HG02798 (cell line): ENCODE measurements around the gene DOK5.

Experiments
- ATAC-seq: cut with Tn5 transposase; IDR thresholded peaks from one replicate; pipeline ENCODE4 v1.9.1; 2021; ENCODE audit warnings: mild to moderate bottlenecking; ENCODE audit not compliant: unreplicated experiment, poor library complexity

DOK5 gene

DNA sequence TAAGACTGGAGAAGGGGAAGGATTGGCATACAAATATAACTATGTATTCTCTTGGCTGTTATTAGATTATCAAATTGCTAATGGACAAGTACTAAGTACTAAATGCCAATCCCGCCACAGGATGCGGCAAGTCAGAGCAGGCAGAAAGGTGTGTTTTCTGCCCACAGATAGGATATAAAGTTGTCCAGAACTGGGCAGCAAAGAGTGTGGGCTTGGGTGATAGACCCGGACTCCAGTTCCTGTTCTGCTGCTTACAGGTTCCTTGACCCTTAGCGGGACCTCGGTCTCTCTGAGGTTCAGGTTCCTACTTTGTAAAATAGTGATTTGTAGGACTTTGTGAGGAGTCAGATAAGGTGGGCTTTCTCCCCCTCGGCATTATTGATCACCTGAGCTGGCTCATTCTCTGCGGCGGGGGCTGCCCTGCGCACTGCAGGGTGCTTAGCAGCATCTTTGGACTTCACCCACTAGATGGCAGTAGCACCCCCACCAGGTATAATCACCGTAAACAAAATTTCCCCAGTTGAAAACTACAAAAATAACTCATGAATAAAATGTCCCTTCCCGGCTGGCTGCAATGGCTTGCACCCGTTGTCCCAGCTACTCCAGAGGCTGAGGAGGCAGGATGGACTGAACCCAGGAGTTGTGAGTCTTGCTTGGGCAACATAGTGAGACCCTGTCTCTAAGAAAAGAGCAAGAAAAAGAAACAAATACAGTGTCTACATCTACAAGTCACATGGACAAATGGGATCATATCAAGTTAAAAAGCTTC, 193.1 kb downstream of the DOK5 start:
- peak; percentile 71 for ATAC-seq

DNA sequence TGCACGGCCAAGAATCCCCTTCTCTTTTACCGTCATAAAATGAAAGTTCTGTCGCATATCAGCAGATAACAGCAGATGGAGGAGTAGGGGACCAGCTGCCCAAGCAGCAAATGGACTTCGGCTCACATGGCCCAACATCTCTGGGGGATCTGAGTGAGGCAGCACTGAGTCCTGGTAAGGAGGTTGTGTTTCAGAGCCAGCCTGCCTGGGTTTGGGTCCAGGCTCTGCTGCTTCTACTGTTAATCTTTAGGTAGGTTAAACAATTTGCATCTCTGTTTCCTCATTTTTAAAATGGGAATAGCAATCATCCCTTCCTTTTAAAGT, 193.6 kb downstream of the DOK5 start:
- no peak for ATAC-seq

DNA sequence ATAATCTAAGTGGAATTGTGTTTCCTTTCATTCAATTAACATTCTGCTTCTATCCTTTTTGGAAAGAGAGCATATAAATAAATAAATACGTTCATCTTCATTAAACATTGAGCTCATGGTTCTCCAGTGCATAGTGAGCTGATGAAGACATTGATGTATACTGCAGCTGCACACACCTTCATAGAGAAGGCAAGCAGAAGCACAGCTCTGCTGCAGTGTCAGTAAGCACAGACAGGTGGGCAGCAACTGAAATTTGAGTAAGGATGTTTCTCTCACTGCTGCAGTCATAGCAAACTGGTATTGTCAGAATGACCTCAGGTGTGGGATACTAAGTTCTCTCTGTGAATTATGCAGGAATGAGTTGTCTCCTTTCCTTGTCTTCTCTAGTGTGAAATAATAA, 202.9 kb downstream of the DOK5 start:
- ATAC-seq = no peak

DNA sequence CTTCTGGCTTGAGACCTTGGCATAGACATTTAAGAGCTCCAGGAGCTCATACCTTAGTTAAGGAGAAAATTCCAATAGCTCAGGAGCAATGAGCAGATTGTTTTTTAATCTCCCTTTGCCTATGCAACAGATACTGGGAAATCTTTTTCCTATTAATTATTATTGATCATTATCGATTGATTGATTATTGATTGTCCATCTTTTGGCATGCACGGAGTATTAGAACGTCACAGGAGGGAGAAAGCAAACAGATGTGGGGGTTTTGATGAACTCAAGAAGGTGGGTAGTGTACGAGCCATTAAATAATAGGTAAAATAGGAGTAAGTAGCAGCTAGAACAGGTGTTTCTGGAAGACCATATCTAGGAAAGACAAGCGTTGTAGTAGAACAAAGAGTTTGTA, 205.0 kb downstream of the DOK5 start:
- no peak for ATAC-seq

DNA sequence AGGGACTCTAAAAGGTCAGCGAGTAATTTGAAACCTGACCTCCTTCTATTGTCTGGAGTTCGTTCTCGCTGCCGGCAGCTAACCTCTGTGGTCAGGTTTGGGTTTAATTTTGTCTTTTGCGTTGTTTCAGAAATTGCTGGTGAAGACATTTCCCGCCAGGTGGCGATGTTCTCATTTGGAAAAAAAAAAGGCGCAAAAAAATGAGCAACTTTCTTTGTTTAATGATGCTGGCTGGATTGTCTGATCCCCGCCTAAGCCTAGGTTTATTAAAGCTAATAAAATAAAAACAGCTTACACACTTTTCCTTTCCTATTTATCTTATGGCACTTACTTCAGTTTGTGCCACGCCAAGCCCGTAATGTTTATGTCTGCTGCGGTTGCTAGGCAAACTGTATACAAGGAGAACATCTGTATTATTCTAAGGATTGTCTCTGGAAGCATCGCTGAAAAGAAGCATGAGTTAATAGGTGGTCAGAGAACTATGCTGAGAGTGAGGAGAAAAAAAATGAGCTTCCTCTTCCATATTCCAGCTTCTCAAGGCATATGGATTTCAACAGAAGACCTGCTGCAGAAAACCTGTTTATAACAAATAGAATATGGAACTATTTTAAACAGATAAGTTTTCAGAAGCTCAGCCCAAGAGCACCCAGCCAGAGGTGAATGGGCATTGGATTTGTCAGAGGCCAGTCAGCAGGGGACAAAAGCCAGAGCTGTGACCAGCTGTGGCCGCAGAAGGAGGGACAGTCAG, 205.7 kb downstream of the DOK5 start:
- no peak for ATAC-seq

DNA sequence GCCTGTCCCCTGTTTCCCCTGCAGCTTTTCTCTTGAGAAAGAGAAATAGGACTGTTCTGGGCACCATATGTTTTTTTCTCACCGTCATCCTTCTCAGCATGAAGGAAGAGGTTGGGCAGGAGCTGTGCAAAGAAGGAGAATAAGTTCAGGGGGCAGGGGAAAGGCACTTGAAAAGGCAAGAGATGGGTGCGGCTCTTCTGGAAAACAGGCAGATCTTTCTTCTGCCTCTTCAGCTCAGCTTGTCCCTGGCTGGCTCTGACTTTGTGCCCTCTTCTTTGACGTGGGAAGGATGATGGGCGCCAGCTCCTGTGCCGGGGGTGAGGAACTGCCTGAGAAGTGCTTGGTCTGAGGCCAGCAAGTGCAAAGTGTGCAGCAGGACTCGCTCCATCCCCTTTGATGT, 206.5 kb downstream of the DOK5 start:
- ATAC-seq = no peak

DNA sequence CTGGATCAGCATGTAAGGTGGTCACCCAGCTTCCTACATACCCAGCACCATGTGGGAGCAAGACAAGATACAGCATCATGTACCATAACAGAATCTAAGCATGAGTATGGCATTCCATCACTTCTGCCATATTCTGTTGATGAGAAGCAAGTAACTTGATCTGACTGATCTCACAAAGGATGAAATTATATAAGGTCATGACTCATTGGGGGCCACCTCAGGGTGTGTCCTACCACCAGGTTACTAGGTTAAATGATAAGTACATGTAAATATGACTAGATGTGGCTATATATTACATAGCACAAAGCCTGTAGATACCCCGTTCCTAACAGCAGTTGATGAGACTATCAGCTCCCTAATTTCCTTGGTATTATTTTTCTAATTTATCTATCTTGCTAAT, 213.1 kb downstream of the DOK5 start:
- no peak for ATAC-seq

DNA sequence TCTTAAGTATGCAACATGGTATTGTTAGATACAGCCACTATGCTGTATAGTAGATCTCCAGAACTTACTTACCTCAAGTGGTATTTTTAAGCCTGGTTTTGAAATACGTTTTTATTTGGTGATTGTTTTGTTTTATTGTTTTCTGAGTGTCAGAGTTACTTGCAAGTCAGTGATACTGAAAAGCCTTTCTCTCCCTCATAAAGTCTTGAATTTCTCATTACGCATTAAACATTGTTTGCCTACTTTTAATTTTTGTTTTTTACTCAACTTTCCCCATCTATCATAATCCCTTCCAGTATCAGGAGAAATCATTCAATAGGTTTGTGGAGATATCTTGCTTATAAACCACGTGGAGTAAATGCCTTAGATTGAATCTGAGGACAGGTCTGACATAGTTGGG, 214.9 kb downstream of the DOK5 start:
- no peak for ATAC-seq

DNA sequence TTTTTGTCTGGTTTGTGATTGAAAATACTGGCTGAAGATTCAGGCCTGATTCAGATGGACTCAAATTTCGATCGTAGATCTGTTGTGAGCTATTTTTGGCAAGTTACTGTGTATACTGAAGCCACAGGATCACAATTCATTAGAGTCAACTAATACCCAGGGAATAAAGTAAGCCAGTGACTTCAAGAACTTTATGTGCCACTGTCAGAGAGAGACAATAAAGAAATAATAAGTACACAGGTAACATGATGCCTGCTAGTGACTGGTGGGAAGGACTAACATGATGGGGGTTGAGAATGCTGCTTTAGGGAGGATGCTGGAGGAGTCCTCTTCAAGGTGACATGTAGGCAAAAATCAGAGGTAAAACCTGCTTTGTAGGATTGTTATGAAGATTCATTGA, 215.9 kb downstream of the DOK5 start:
- no peak for ATAC-seq

DNA sequence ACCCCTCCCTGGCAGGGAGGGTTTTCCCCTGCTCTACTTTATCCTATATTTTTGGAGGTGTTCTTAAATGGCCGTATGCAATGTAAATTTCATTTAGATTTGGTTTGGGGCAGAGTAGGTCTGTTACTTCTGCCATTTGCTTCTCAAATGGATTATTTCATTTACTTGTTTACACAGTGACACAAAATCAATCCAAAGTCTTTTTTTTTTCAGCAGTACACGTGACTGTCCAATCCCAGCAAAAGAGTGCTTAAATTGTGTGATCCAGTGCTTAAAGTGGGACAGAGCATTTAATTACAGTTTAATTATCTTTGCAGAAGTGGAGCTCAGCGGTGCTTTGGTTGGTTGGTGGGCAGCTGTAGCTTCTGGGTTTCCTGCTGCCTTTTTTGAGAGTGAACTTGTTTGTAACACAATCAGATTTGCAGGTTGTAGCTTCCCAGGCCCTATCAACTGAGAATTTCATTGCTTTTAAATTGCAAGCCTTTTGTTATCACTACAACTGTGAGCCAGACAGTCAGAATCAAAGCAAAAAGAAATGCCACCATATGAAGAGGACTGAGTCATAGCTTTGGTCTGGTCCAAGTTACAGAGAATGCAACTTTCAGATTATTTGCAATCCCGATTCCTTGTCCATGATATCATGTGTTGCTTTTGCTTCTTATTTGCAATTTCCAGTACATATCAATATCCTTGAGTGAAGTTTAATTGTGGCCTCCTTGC, 216.9 kb downstream of the DOK5 start:
- no peak for ATAC-seq

DNA sequence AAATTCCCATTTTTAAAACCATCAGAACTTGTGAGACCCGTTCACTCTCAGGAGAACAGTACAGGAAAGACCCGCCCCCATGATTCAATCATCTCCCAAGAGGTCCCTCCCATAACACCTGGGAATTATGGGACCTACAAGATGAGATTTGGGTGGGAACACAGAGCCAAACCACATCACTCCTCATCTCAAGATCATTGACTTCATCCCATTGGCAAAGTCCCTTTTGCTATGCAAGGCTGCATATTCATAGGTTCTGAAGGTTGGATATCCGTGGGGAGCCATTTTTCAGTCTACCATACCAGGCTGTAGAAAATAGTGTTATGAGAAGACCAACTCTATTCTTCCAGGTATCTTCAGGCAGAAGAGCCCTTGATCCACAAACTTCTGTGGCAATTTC, 219.1 kb downstream of the DOK5 start:
- no peak for ATAC-seq

DNA sequence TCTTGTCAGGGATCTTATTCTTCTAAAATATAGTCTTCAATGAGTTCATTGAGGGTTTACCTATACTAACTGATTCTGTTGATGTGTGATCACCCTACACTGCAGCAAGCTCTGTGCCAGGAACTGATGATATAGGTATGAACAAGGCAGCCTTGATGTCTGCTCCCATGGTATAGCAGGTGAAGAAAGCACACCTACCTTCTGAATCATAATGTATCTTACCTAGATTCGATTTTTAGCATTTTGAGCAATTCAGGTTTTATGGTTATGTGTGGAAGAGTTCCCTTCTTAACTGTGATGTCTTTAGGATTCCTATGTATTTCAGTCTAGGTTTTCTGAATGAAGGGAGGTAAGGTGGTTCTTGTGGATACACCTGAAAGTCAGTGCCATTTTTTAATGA, 223.0 kb downstream of the DOK5 start:
- ATAC-seq = no peak
